Esophagus (tissue), 2 donors: ENCODE data around the gene INTS12. TPM values are rescaled to one million over a fixed set of nuclear protein-coding genes. Genes with fewer than 3 reads are reported as not detected.
"Not testable (repeated sequence)": the region's sequence is repeated elsewhere in the genome, so short reads cannot be mapped to it uniquely, and the experiment has no call there.

Source experiments
- H3K27ac ChIP-seq, 2 donors: one replicate each; pipeline ENCODE4 v1.5.1; 2013; ENCODE audit warnings: low read depth in 2 of 2, mild to moderate bottlenecking in 2 of 2, inconsistent platforms in 1 of 2, low read length in 1 of 2, moderate library complexity in 1 of 2
- H3K27me3 ChIP-seq, 2 donors: one replicate each; pipeline ENCODE4 v1.6.1; 2013; ENCODE audit warnings: low read length in 2 of 2, control low read depth in 1 of 2, mild to moderate bottlenecking in 1 of 2; ENCODE audit not compliant: insufficient read depth in 2 of 2, control insufficient read depth in 1 of 2
- H3K36me3 ChIP-seq, 2 donors: one replicate each; pipeline ENCODE4 v1.6.1; 2013; ENCODE audit warnings: low read length in 1 of 2; ENCODE audit not compliant: control insufficient read depth in 2 of 2, insufficient read depth in 2 of 2
- H3K4me1 ChIP-seq, 2 donors: one replicate each; pipeline ENCODE4 v1.6.1; 2013; ENCODE audit warnings: low read length in 1 of 2; ENCODE audit not compliant: control insufficient read depth in 2 of 2, insufficient read depth in 2 of 2
- H3K4me3 ChIP-seq, 2 donors: one replicate each; pipeline ENCODE4 v1.5.1; 2013; ENCODE audit warnings: low read length in 2 of 2, mild to moderate bottlenecking in 2 of 2, low read depth in 1 of 2, moderate library complexity in 1 of 2
- H3K9me3 ChIP-seq, 2 donors: one replicate each; pipeline ENCODE4 v1.6.1; 2013; ENCODE audit warnings: mild to moderate bottlenecking in 2 of 2, low read depth in 1 of 2, low read length in 1 of 2, moderate library complexity in 1 of 2; ENCODE audit not compliant: control insufficient read depth in 2 of 2, insufficient read depth in 1 of 2
- WGBS, 2 donors: extraction: QIAGEN DNeasy Blood & Tissue Kit; methylation state at CpG; one replicate each; pipeline ENCODE4 v1.1.7; 2013; 5-methylcytosine and 5-hydroxymethylcytosine counted together
- polyA plus RNA-seq, 2 donors: library from polyadenylated mRNA; stranded (reverse); fragments of 200-250 nt; gene quantifications; one replicate each; pipeline ENCODE4 v1.2.3, GENCODE V29; 2013
- donor health status: healthy with polysubstance abuse.
- donor health status: Bipolar disorder and iron deficiency.

The INTS12 gene
- polyA plus RNA-seq, 2 donors, result 9.4 to 13.9 TPM

- H3K36me3 ChIP-seq, H3K27ac ChIP-seq: not testable (repeated sequence)
- WGBS, 2 donors, result 90 to 97% methylated on average over 8 of the region's 8 CpGs
These were observed 12.7 kb downstream of the INTS12 start for GRCh38 chr4:105695832-105696231.

GRCh38 chr4:105694812-105695211 lies 13.7 kb downstream of the INTS12 start:
- WGBS, 2 donors, result 97 to 100% methylated on average over 5 of the region's 5 CpGs
- not testable (repeated sequence) for H3K4me1 ChIP-seq, H3K36me3 ChIP-seq, H3K4me3 ChIP-seq, H3K9me3 ChIP-seq, H3K27me3 ChIP-seq, H3K27ac ChIP-seq

More at GRCh38 chr4:105695832-105696231, 12.7 kb downstream of the INTS12 start:
- H3K4me3 ChIP-seq, H3K9me3 ChIP-seq, H3K27me3 ChIP-seq, H3K4me1 ChIP-seq: not testable (repeated sequence)

GRCh38 chr4:105686571-105686970 lies 21.9 kb downstream of the INTS12 start:
- Histone ChIP-seq H3K36me3 (peaks cover 0 to 5% of the 10 kb centered on the region in 2 donors), H3K4me3 (no peak overlapping the region), H3K27me3 (no peaks in the 10 kb centered on the region), H3K27ac (no peak overlapping the region), H3K4me1 (peaks cover 0 to 4% of the 10 kb centered on the region in 2 donors), H3K9me3 (no peaks in the 10 kb centered on the region)
- 93 to 96% methylated on average over 2 of the region's 2 CpGs for WGBS, 2 donors

GRCh38 chr4:105683038-105683437 lies 25.5 kb downstream of the INTS12 start:
- Histone ChIP-seq H3K4me3 (no peak overlapping the region), H3K27ac (peak overlapping the region; percentile 6 to 76), H3K4me1 (peaks cover 0 to 4% of the 10 kb centered on the region in 2 donors), H3K9me3 (no peaks in the 10 kb centered on the region), H3K27me3 (no peaks in the 10 kb centered on the region), H3K36me3 (peaks cover 0 to 2% of the 10 kb centered on the region in 2 donors)
- WGBS, 2 donors, result 39 to 49% methylated on average over 4 of the region's 4 CpGs

GRCh38 chr4:105679186-105679585 lies 29.3 kb downstream of the INTS12 start:
- WGBS, 2 donors, result 53 to 70% methylated on average over 2 of the region's 2 CpGs
- Histone ChIP-seq H3K27me3 (no peaks in the 10 kb centered on the region), H3K4me1 (peaks cover 0 to 4% of the 10 kb centered on the region in 2 donors), H3K36me3 (peaks cover 0 to 2% of the 10 kb centered on the region in 2 donors), H3K4me3 (no peak overlapping the region), H3K9me3 (no peaks in the 10 kb centered on the region), H3K27ac (no peak overlapping the region)

DNA sequence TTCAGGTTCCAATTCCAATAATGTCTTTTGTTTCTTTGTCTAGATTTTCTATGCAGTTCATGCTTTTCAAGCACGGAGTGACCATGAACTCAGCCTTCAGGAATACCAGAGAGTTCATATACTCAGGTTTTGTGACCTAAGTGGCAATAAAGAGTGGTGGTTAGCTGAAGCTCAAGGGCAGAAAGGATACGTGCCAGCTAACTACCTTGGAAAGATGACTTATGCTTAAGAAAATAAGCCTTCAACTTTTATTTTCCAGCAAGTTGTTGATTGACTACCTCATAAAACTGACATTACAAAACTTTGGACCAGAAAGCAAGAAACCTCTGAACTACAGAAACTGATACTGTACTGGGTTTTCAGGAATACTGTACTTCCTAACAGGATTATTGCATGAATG lies 30.8 kb downstream of the INTS12 start:
- no peak overlapping the region for H3K27ac ChIP-seq
- 68 to 76% methylated on average over 2 of the region's 2 CpGs for WGBS, 2 donors
- no peak overlapping the region for H3K4me3 ChIP-seq
- peaks cover 0 to 2% of the 10 kb centered on the region in 2 donors for H3K4me1 ChIP-seq
- no peaks in the 10 kb centered on the region for H3K9me3 ChIP-seq
- peaks cover 0 to under 1% of the 10 kb centered on the region in 2 donors for H3K36me3 ChIP-seq
- H3K27me3 ChIP-seq, result no peaks in the 10 kb centered on the region

GRCh38 chr4:105674011-105674410 lies 34.5 kb downstream of the INTS12 start:
- Histone ChIP-seq H3K4me1 (no peaks in the 10 kb centered on the region), H3K27ac (no peak overlapping the region), H3K36me3 (no peaks in the 10 kb centered on the region), H3K9me3 (no peaks in the 10 kb centered on the region), H3K27me3 (no peaks in the 10 kb centered on the region), H3K4me3 (no peak overlapping the region)
- WGBS, 2 donors, result 86 to 87% methylated on average over 1 of the region's 1 CpG

DNA sequence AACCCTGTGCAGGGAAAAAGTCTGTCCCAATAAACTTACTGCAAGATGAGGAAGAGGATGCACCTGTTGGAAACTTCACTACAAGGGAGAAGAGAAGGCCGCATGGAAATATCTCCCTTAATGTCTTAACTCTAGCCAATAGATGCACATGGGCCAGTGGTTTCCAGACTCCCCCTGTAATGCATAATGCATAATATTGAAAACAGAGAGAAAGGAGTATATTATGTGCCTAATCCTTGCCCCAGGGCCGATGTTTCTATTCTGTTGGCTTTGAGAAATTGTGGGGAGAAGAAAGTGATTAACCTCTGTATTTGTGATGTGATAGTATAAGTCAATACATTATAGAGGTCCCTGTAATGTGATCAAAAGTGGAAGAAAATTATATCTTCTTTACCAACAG lies 37.2 kb downstream of the INTS12 start:
- H3K4me1 ChIP-seq, result no peaks in the 10 kb centered on the region
- H3K4me3 ChIP-seq, result no peak overlapping the region
- H3K27ac ChIP-seq, result no peak overlapping the region
- no peaks in the 10 kb centered on the region for H3K9me3 ChIP-seq
- H3K27me3 ChIP-seq, result no peaks in the 10 kb centered on the region
- H3K36me3 ChIP-seq, result no peaks in the 10 kb centered on the region
- WGBS, 2 donors, result 66 to 78% methylated on average over 2 of the region's 2 CpGs

DNA sequence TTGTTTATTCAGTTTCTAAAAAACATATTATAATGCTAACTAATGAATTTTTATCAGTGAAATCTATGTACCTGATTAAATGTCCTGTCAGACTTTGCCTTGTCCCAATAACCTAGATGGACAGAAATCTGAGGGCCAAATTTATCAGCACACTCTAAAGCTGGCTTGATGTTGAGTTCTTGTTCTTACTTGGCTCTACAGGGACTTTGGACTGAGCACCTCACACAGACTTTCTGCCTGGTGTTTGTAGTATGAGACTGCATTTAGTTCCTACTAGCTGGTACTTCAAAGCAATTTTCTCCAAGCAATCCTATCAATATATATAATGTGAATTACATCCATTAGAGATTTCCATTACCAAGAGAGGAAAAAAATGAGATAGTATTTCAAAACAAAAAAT lies 37.8 kb downstream of the INTS12 start:
- Histone ChIP-seq H3K27ac (no peak overlapping the region), H3K36me3 (no peaks in the 10 kb centered on the region), H3K4me1 (no peaks in the 10 kb centered on the region), H3K9me3 (no peaks in the 10 kb centered on the region), H3K4me3 (no peak overlapping the region), H3K27me3 (no peaks in the 10 kb centered on the region)

DNA sequence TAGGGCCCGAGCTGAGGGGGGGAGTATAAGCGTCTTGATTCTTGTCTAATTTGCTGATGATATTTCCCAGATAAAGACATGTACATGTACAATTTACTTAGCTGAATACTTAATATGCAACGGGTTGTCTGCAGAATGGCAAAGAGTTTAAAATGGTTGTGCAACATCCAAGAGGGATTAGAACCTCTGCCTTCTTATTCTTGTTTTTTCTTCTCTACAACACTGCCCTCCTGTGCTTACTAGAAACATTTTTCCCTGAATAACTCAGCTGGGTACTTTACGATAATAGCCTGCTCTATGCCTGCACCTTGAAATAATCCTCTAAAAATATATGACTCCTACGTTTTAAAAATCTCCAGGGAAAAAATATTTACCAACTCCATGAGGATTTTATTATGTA lies 41.8 kb downstream of the INTS12 start:
- Histone ChIP-seq H3K27ac (no peak overlapping the region), H3K27me3 (no peaks in the 10 kb centered on the region)

More for the DNA sequence above, 41.8 kb downstream of the INTS12 start:
- Histone ChIP-seq H3K36me3 (no peaks in the 10 kb centered on the region), H3K9me3 (no peaks in the 10 kb centered on the region), H3K4me1 (no peaks in the 10 kb centered on the region), H3K4me3 (no peak overlapping the region)
- 52 to 55% methylated on average over 5 of the region's 5 CpGs for WGBS, 2 donors
